ENCODE measurements around the gene RWDD2A.
A peak's percentile ranks its signal among the peaks of the same experiment; 100 is the strongest.
"Not testable (repeated sequence)": the region's sequence is repeated elsewhere in the genome, so short reads cannot be mapped to it uniquely, and the experiment has no call there.

The RWDD2A gene

GRCh38 chr6:83192871-83193746, at the start of gene RWDD2A, which contains the start of gene PGM3:
TSS of gene RWDD2A (plus strand) at chr6:83193357. CDS start at chr6:83194452, 1,095 bp downstream.
TSS of gene PGM3 (minus strand) at chr6:83193265. CDS start at chr6:83191012, 2,253 bp downstream.
- peak; percentile 68 to 90 (median 78) for DNase-seq (ENCODE audit: low read depth in 3 of 3)

- no peak for DNase-seq (ENCODE audit: low read depth in 3 of 3)
These were observed 42.0 kb upstream of the RWDD2A start for GRCh38 chr6:83151114-83151513.

- DNase-seq (ENCODE audit: low read depth in 3 of 3) = no peak
These were observed 40.2 kb upstream of the RWDD2A start for GRCh38 chr6:83152913-83153312.

GRCh38 chr6:83153883-83154521, 39.2 kb upstream of the RWDD2A start:
- DNase-seq (ENCODE audit: low read depth in 3 of 3) = no peak

- DNase-seq (ENCODE audit: low read depth in 3 of 3) = no peak
These were observed 37.4 kb upstream of the RWDD2A start for GRCh38 chr6:83155794-83156193.

- no peak for DNase-seq (ENCODE audit: low read depth in 3 of 3)
These were observed 33.0 kb upstream of the RWDD2A start for GRCh38 chr6:83160167-83160566.

- no peak for DNase-seq (ENCODE audit: low read depth in 3 of 3)
These were observed 25.4 kb upstream of the RWDD2A start for GRCh38 chr6:83167726-83168278.

GRCh38 chr6:83168556-83168955, 24.6 kb upstream of the RWDD2A start:
- DNase-seq (ENCODE audit: low read depth in 3 of 3) = no peak

- DNase-seq (ENCODE audit: low read depth in 3 of 3) = no peak
These were observed 24.1 kb upstream of the RWDD2A start for GRCh38 chr6:83169106-83169505.

GRCh38 chr6:83169511-83169910, 23.6 kb upstream of the RWDD2A start:
- DNase-seq (ENCODE audit: low read depth in 3 of 3) = no peak

- no peak for DNase-seq (ENCODE audit: low read depth in 3 of 3)
These were observed 16.9 kb upstream of the RWDD2A start for GRCh38 chr6:83176246-83176645.

- no peak for DNase-seq (ENCODE audit: low read depth in 3 of 3)
These were observed 12.7 kb upstream of the RWDD2A start for GRCh38 chr6:83180426-83180950.

- DNase-seq (ENCODE audit: low read depth in 3 of 3) = no peak
These were observed 11.0 kb upstream of the RWDD2A start for GRCh38 chr6:83182114-83182513.

GRCh38 chr6:83183082-83183828, 9.9 kb upstream of the RWDD2A start:
- no peak for DNase-seq (ENCODE audit: low read depth in 3 of 3)

GRCh38 chr6:83185096-83185495, 8.1 kb upstream of the RWDD2A start:
- no peak for DNase-seq (ENCODE audit: low read depth in 3 of 3)

GRCh38 chr6:83188501-83188900, 4.7 kb upstream of the RWDD2A start:
- DNase-seq (ENCODE audit: low read depth in 3 of 3) = no peak

- DNase-seq (ENCODE audit: low read depth in 3 of 3) = no peak
These were observed 2.5 kb upstream of the RWDD2A start for GRCh38 chr6:83190626-83191025.

GRCh38 chr6:83191974-83192373, 1.2 kb upstream of the RWDD2A start:
- not testable (repeated sequence) for DNase-seq (ENCODE audit: low read depth in 3 of 3)

GRCh38 chr6:83192456-83192855, 701 bp upstream of the RWDD2A start:
- DNase-seq (ENCODE audit: low read depth in 3 of 3) = no peak

- DNase-seq (ENCODE audit: low read depth in 3 of 3) = no peak
These were observed 800 bp downstream of the RWDD2A start for GRCh38 chr6:83193747-83194566.
